Measurements from ENCODE around the gene NRP2. TPM values are rescaled to one million over a fixed set of nuclear protein-coding genes. Genes with fewer than 3 reads are reported as not detected.

NRP2 gene
- total RNA-seq, 1 experiment from 2014 or later = 18.3 TPM

DNA sequence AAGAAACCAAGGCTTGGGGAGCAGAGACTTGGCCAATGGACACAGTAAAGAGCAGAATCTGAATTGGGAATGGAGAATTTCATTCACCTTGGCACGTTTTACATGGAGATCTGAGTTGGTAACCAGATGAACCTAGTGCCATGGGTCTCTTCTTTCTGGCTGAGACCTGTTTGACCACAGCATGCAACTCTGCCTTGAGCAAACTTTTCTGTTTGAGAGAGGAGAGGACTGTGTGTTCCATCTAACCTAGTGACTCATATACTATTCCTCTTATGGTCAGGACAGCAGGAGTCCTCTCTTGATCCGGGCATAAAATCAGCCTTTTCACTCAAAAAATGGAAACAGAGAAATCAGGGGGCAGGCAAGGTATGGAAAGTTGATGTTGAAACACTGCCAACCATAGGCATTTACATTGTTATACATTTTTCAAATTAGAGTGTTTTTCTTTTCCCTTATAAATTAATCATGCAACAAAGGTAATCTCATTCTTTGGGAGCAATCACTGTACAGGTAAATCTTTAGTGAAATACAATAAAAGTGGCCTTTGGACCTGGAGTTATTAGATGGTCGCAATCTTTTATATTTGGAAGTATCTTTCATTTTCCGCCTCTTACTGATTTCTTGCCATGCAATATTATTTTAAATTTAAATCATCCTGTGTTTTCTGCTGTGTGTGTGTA lies 86.7 kb downstream of the NRP2 start:
- ChIA-PET POLR2A (ENCODE audit: unreplicated experiment) (no interaction called here), CTCF (interaction anchor here (0.6 to 1.0 kb wide), 2 partner anchors 93 to 1224 kb away, joined by 3 to 4 read pairs; partner anchors contain the start of gene PARD3B)
- H3K79me2 ChIP-seq (ENCODE audit: low read length) = no peaks in the 10 kb centered on the region
- H3K36me3 ChIP-seq (ENCODE audit: low read depth, low read length) = no peaks in the 10 kb centered on the region
- H3K9me3 ChIP-seq (ENCODE audit: low read length) = no peaks in the 10 kb centered on the region
- peak overlapping the region; percentile 39 for H3K27ac ChIP-seq (ENCODE audit: low read length)
- H3K4me1 ChIP-seq (ENCODE audit: insufficient read depth, low read length) = peaks cover 18% of the 10 kb centered on the region
- peak; percentile 36 for DNase-seq
- BruUV-seq (replicated peaks) = no TSS peak
- no peaks in the 10 kb centered on the region for H3K9me2 ChIP-seq (replicated peaks; ENCODE audit: low read length)
- intact Hi-C loops (cut with micrococcal nuclease) = loop anchor here (1.0 to 5.0 kb wide), 4 partner anchors 62 to 178 kb away; no protein-coding TSS in a partner anchor
- peaks cover 4% of the 10 kb centered on the region for H3F3A ChIP-seq (ENCODE audit: low read length, unreplicated experiment)
- TF ChIP-seq EZH2 (IDR thresholded peaks at IDR 0.05; ENCODE audit: low read length, unreplicated experiment) = no peak
- no peak for TF ChIP-seq EZH2phosphoT487 (IDR thresholded peaks at IDR 0.05; ENCODE audit: borderline replicate concordance, low read length)
- peak overlapping the region; percentile 24 for H3K4me2 ChIP-seq (ENCODE audit: low read length)
- ATAC-seq = peak; percentile 65
- no peak overlapping the region for H3K9ac ChIP-seq (ENCODE audit: low read length)
- H3K4me3 ChIP-seq (ENCODE audit: low read length) = no peak overlapping the region
- no peaks in the 10 kb centered on the region for H4K20me1 ChIP-seq (ENCODE audit: low read length)
- H3K27me3 ChIP-seq (ENCODE audit: low read length) = no peaks in the 10 kb centered on the region
- no peak overlapping the region for H2AFZ ChIP-seq (ENCODE audit: low read length)

DNA sequence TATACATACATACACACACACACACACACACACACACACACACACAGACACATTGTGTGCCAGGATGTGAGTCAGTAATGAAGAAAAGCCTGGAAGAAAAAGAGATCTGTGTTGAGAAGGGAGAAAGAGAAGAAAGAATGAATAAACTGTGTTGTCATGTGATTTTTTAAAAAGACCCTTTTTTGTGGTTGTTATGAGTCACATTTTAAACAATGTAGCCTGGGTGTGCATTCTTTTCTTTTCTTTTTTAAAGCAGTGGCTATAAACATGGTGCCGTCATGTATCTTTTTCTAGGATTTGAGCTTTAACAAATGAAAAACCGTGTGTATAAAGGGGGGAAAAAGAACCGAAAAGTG lies 87.2 kb downstream of the NRP2 start:
- BruUV-seq (replicated peaks) = no TSS peak
- no peak overlapping the region for H3K9ac ChIP-seq (ENCODE audit: low read length)
- H3K9me3 ChIP-seq (ENCODE audit: low read length) = no peaks in the 10 kb centered on the region
- H3K9me2 ChIP-seq (replicated peaks; ENCODE audit: low read length) = no peaks in the 10 kb centered on the region
- ATAC-seq (peak; percentile 74), DNase-seq (peak; percentile 75)
- no peaks in the 10 kb centered on the region for H3K36me3 ChIP-seq (ENCODE audit: low read depth, low read length)
- peak overlapping the region; percentile 24 for H3K4me2 ChIP-seq (ENCODE audit: low read length)
- no peaks in the 10 kb centered on the region for H4K20me1 ChIP-seq (ENCODE audit: low read length)
- no peak overlapping the region for H2AFZ ChIP-seq (ENCODE audit: low read length)
- no peaks in the 10 kb centered on the region for H3K27me3 ChIP-seq (ENCODE audit: low read length)
- ChIA-PET POLR2A (ENCODE audit: unreplicated experiment) (interaction anchor here (0.7 kb wide), 1 partner anchor 946 kb away, joined by 3 read pairs; no protein-coding TSS in a partner anchor), CTCF (interaction anchor here (0.6 to 1.0 kb wide), 3 partner anchors 93 to 1224 kb away, joined by 3 to 4 read pairs (median 3); partner anchors contain the start of gene PARD3B)
- peaks cover 18% of the 10 kb centered on the region for H3K4me1 ChIP-seq (ENCODE audit: insufficient read depth, low read length)
- H3K4me3 ChIP-seq (ENCODE audit: low read length) = no peak overlapping the region
- H3F3A ChIP-seq (ENCODE audit: low read length, unreplicated experiment) = peaks cover 4% of the 10 kb centered on the region
- TF ChIP-seq, protein P1, sequence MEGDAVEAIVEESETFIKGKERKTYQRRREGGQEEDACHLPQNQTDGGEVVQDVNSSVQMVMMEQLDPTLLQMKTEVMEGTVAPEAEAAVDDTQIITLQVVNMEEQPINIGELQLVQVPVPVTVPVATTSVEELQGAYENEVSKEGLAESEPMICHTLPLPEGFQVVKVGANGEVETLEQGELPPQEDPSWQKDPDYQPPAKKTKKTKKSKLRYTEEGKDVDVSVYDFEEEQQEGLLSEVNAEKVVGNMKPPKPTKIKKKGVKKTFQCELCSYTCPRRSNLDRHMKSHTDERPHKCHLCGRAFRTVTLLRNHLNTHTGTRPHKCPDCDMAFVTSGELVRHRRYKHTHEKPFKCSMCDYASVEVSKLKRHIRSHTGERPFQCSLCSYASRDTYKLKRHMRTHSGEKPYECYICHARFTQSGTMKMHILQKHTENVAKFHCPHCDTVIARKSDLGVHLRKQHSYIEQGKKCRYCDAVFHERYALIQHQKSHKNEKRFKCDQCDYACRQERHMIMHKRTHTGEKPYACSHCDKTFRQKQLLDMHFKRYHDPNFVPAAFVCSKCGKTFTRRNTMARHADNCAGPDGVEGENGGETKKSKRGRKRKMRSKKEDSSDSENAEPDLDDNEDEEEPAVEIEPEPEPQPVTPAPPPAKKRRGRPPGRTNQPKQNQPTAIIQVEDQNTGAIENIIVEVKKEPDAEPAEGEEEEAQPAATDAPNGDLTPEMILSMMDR (conservative IDR thresholded peaks at IDR 0.05; ENCODE audit: low read depth, low read length) = no peak
- TF ChIP-seq EZH2phosphoT487 (IDR thresholded peaks at IDR 0.05; ENCODE audit: borderline replicate concordance, low read length) (no peak), EZH2 (IDR thresholded peaks at IDR 0.05; ENCODE audit: low read length, unreplicated experiment) (no peak)
- peak overlapping the region; percentile 39 for H3K27ac ChIP-seq (ENCODE audit: low read length)
- intact Hi-C loops (cut with micrococcal nuclease) = loop anchor here (1.0 to 5.0 kb wide), 4 partner anchors 62 to 178 kb away; no protein-coding TSS in a partner anchor
- no peaks in the 10 kb centered on the region for H3K79me2 ChIP-seq (ENCODE audit: low read length)

DNA sequence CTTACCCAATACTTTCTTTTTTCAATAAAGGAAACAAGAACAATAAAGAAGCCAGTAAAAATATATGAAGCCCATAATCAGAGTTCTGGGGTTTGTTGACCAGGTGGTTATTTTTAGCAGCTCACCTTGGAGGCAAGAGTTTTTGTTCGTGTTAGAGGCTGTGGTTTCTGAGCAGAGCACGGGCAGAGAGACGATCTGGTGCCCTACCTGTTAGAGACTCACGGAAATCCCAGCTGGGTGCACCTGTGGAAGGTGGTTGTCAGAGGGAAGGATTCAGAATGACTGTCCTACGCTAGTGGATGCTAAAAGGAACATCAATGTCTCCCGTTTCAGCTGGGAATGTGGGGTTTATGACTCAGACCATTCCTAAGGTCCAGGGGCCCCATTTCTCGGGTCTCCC lies 87.6 kb downstream of the NRP2 start:
- Histone ChIP-seq H4K20me1 (ENCODE audit: low read length) (no peaks in the 10 kb centered on the region), H3K4me3 (ENCODE audit: low read length) (no peak overlapping the region), H3K27me3 (ENCODE audit: low read length) (no peaks in the 10 kb centered on the region), H3K4me1 (ENCODE audit: insufficient read depth, low read length) (peaks cover 18% of the 10 kb centered on the region), H3K9me2 (replicated peaks; ENCODE audit: low read length) (no peaks in the 10 kb centered on the region), H3K4me2 (ENCODE audit: low read length) (peak overlapping the region; percentile 24), H3K79me2 (ENCODE audit: low read length) (no peaks in the 10 kb centered on the region), H3F3A (ENCODE audit: low read length, unreplicated experiment) (peaks cover 4% of the 10 kb centered on the region), H3K9ac (ENCODE audit: low read length) (no peak overlapping the region), H2AFZ (ENCODE audit: low read length) (no peak overlapping the region), H3K27ac (ENCODE audit: low read length) (peak overlapping the region; percentile 5; the same call in 1 of the 2 replicates), H3K36me3 (ENCODE audit: low read depth, low read length) (no peaks in the 10 kb centered on the region), H3K9me3 (ENCODE audit: low read length) (no peaks in the 10 kb centered on the region)
- ChIA-PET POLR2A (ENCODE audit: unreplicated experiment) (interaction anchor here (0.7 kb wide), 1 partner anchor 947 kb away, joined by 3 read pairs; no protein-coding TSS in a partner anchor), CTCF (interaction anchor here (0.6 to 1.0 kb wide), 3 partner anchors 93 to 1225 kb away, joined by 3 to 4 read pairs (median 3); partner anchors contain the start of gene PARD3B)
- intact Hi-C loops (cut with micrococcal nuclease) = loop anchor here (1.0 to 5.0 kb wide), 4 partner anchors 63 to 177 kb away; no protein-coding TSS in a partner anchor
- ATAC-seq (peak; percentile 31), DNase-seq (no peak)
- no peak for TF ChIP-seq EZH2 (IDR thresholded peaks at IDR 0.05; ENCODE audit: low read length, unreplicated experiment)
- TF ChIP-seq, protein P1 (conservative IDR thresholded peaks at IDR 0.05; ENCODE audit: low read depth, low read length) = no peak
- no peak for TF ChIP-seq EZH2phosphoT487 (IDR thresholded peaks at IDR 0.05; ENCODE audit: borderline replicate concordance, low read length)
- BruUV-seq (replicated peaks) = no TSS peak
